ENCODE measurements around the gene NPAS3.

Gene NPAS3

DNA sequence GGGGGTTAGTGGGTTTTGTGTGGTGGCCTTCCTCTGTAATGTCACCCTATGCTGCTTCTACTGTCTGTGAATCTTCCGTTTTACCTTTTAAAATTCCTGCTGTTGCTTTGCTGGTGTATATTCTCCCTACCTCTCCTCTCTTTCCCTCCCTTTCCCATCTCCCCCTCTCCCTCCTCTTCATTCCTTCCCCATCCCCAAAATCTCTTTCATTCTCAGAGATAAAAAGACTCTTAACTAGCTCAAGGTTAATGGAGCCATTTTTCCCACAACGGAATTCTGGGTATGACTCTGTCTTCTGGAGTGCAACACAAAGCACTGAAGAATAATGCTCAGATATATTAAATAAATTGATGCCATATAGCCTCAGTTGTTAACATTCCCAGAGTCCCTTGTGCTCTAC is 864.1 kb downstream of the NPAS3 start:
- Histone ChIP-seq H3K27ac (no peak overlapping the region), H3K9ac (ENCODE audit: insufficient read length) (no peak overlapping the region), H3K36me3 (ENCODE audit: insufficient read depth, low read length) (no peaks in the 10 kb centered on the region), H3K4me3 (no peak overlapping the region), H3K9me3 (ENCODE audit: low read depth, low read length) (no peaks in the 10 kb centered on the region)
- TF ChIP-seq EZH2 (IDR thresholded peaks at IDR 0.05) (no peak), FOXP2 (optimal IDR thresholded peaks at IDR 0.05; ENCODE audit: control extremely low read depth, extremely low read length, insufficient read depth) (no peak), POLR2AphosphoS5 (IDR thresholded peaks at IDR 0.05; ENCODE audit: borderline replicate concordance, low read depth, low read length) (no peak)
- DNase-seq (ENCODE audit: low read depth, low spot score), result no peak

DNA sequence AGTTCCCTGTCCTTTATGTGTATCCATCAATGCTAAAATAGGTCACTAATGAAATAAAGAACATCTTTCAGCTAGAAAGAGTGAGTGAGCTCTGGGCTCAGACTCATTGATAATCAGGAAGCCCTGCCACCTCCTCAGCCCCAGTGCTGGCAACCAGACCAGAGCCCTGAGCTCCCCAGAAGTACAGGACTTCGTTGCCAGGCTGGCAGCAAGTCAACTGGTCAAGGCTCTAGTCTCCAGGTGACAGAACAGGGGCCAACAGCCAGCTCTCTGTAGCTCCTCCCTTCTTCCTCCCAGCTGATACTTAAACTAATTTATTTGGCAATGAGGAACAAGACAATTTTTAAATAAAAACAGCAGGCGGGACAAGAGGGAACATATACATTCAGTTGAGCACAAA is 866.9 kb downstream of the NPAS3 start:
- no peak overlapping the region for H3K4me3 ChIP-seq
- no peaks in the 10 kb centered on the region for H3K36me3 ChIP-seq (ENCODE audit: insufficient read depth, low read length)
- no peaks in the 10 kb centered on the region for H3K9me3 ChIP-seq (ENCODE audit: low read depth, low read length)
- no peak for DNase-seq (ENCODE audit: low read depth, low spot score)
- no peak overlapping the region for H3K9ac ChIP-seq (ENCODE audit: insufficient read length)
- TF ChIP-seq FOXP2 (optimal IDR thresholded peaks at IDR 0.05; ENCODE audit: control extremely low read depth, extremely low read length, insufficient read depth) (no peak), EZH2 (IDR thresholded peaks at IDR 0.05) (no peak)
- H3K27ac ChIP-seq, result no peak overlapping the region

DNA sequence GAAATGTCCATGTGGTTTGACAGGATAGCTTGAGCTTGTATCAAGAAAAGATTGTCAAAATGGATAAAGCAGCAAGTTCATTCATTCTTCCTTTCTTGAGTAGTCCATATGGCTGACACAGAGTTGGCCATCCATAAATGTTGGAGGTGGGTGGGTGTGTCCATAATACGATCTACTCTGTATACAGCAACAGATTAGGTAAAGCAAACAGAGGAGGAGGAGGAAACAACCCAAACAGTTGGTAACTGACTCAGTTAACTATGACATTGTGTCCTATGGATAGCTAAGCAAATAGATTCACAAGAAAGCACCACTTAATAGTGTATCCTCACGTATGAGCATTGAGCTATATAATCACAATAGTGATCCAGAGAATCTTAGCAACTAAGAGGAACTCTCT is 868.2 kb downstream of the NPAS3 start:
- no peaks in the 10 kb centered on the region for H3K36me3 ChIP-seq (ENCODE audit: insufficient read depth, low read length)
- H3K27ac ChIP-seq, result no peak overlapping the region
- no peak for TF ChIP-seq FOXP2 (optimal IDR thresholded peaks at IDR 0.05; ENCODE audit: control extremely low read depth, extremely low read length, insufficient read depth)
- TF ChIP-seq EZH2 (IDR thresholded peaks at IDR 0.05), result no peak
- no peak for TF ChIP-seq POLR2AphosphoS5 (IDR thresholded peaks at IDR 0.05; ENCODE audit: borderline replicate concordance, low read depth, low read length)
- no peak overlapping the region for H3K4me3 ChIP-seq
- no peak overlapping the region for H3K9ac ChIP-seq (ENCODE audit: insufficient read length)
- no peak for DNase-seq (ENCODE audit: low read depth, low spot score)
- no peaks in the 10 kb centered on the region for H3K9me3 ChIP-seq (ENCODE audit: low read depth, low read length)

DNA sequence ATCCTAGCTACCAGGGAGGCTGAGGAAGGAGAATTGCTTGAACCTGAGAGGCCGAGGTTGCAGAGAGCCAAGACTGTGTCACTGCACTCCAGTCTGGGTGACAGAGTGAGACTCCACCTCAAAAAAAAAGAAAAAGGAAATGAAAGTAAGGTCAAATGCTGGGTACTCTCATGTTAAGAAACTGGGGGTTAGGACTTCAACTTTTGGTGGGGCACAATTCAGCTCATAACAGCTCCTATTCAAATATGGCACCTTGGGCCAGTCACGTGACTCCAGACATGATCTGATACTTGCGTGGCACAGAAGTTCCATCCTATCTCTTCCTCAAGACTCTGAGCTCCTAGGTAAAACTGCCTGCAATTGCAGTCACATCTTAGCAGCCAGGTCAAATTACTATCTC is 869.5 kb downstream of the NPAS3 start:
- Histone ChIP-seq H3K9ac (ENCODE audit: insufficient read length) (no peak overlapping the region), H3K9me3 (ENCODE audit: low read depth, low read length) (no peaks in the 10 kb centered on the region), H3K36me3 (ENCODE audit: insufficient read depth, low read length) (no peaks in the 10 kb centered on the region), H3K4me3 (no peak overlapping the region), H3K27ac (no peak overlapping the region)
- DNase-seq (ENCODE audit: low read depth, low spot score), result no peak
- no peak for TF ChIP-seq FOXP2 (optimal IDR thresholded peaks at IDR 0.05; ENCODE audit: control extremely low read depth, extremely low read length, insufficient read depth)
- TF ChIP-seq POLR2AphosphoS5 (IDR thresholded peaks at IDR 0.05; ENCODE audit: borderline replicate concordance, low read depth, low read length), result no peak
- no peak for TF ChIP-seq EZH2 (IDR thresholded peaks at IDR 0.05)

DNA sequence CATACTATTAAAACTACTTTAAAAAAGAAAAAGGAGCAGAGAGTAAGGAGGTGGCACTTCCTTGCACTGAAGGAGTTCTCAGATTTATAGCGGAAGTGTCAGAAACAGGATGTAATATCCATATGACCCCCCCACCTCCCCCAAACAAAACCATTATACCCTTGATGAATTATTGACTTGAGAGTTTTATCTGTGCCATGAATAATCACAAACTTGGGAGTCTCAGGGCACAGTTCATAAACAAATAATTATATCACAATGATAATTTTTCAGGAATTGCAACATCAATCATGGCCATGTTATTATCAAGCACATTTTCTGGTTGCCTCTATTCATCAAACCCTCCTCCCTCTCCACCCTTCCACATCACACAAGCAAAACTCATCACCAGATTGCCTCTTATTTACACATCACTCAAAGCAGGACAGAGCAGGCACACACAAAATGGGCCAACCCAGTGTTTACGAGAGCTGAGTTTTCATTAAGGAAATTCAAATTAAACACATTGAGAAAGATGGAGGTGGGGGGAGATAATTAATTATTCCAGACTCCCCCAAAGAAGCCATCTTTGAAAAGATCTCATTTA is 870.8 kb downstream of the NPAS3 start:
- TF ChIP-seq EZH2 (IDR thresholded peaks at IDR 0.05), result no peak
- TF ChIP-seq POLR2AphosphoS5 (IDR thresholded peaks at IDR 0.05; ENCODE audit: borderline replicate concordance, low read depth, low read length), result no peak
- no peak for TF ChIP-seq FOXP2 (optimal IDR thresholded peaks at IDR 0.05; ENCODE audit: control extremely low read depth, extremely low read length, insufficient read depth)
- H3K9me3 ChIP-seq (ENCODE audit: low read depth, low read length), result no peaks in the 10 kb centered on the region

DNA sequence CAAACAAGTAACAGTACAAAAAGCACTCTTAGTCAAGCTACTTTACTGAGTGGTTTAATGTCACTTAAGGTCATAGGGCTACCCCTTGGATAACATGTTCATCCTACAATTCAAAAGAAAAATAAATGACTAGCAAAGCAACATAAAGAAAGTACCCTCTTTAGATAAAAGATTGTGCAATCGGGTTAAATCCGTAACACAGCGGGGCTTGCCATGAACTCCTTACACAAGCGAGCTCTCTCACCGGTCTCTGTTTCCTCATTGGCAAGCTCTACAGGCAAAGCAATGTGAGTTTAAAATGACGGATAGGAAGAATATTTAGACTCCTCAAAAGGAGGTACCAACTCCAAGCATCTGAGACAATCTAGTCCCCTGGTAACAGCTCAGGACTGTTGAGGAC is 871.6 kb downstream of the NPAS3 start:
- no peaks in the 10 kb centered on the region for H3K9me3 ChIP-seq (ENCODE audit: low read depth, low read length)
- H3K9ac ChIP-seq (ENCODE audit: insufficient read length), result no peak overlapping the region
- H3K27ac ChIP-seq, result no peak overlapping the region
- H3K36me3 ChIP-seq (ENCODE audit: insufficient read depth, low read length), result no peaks in the 10 kb centered on the region
- H3K4me3 ChIP-seq, result no peak overlapping the region
- TF ChIP-seq FOXP2 (optimal IDR thresholded peaks at IDR 0.05; ENCODE audit: control extremely low read depth, extremely low read length, insufficient read depth) (no peak), EZH2 (IDR thresholded peaks at IDR 0.05) (no peak), POLR2AphosphoS5 (IDR thresholded peaks at IDR 0.05; ENCODE audit: borderline replicate concordance, low read depth, low read length) (no peak)
- DNase-seq (ENCODE audit: low read depth, low spot score), result no peak

More for the DNA sequence above, 870.8 kb downstream of the NPAS3 start:
- Histone ChIP-seq H3K4me3 (no peak overlapping the region), H3K27ac (no peak overlapping the region), H3K9ac (ENCODE audit: insufficient read length) (no peak overlapping the region), H3K36me3 (ENCODE audit: insufficient read depth, low read length) (no peaks in the 10 kb centered on the region)
- DNase-seq (ENCODE audit: low read depth, low spot score), result no peak

DNA sequence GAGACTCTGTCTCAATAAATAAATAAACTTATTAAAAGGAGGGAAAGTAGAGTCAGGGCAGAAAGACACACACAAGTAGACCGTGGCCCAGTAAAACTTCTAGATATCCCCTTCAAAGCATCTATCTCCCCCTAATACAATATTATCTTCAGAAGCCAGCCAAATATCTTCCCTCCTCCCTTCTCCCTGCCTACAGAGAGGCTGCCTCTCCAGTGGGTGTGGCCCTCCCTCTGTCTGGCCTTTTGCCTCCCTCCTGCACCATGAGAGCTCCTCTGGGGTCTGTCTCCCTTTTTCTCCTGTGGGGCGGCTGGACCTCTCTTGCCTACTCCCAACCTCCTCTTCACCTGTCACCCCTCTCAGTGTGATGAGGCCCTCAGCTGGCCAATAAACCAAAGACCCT is 873.0 kb downstream of the NPAS3 start:
- no peaks in the 10 kb centered on the region for H3K36me3 ChIP-seq (ENCODE audit: insufficient read depth, low read length)
- H3K9me3 ChIP-seq (ENCODE audit: low read depth, low read length), result no peaks in the 10 kb centered on the region
- no peak overlapping the region for H3K27ac ChIP-seq
- no peak for TF ChIP-seq POLR2AphosphoS5 (IDR thresholded peaks at IDR 0.05; ENCODE audit: borderline replicate concordance, low read depth, low read length)
- no peak for TF ChIP-seq EZH2 (IDR thresholded peaks at IDR 0.05)
- TF ChIP-seq FOXP2 (optimal IDR thresholded peaks at IDR 0.05; ENCODE audit: control extremely low read depth, extremely low read length, insufficient read depth), result no peak
- no peak for DNase-seq (ENCODE audit: low read depth, low spot score)
- no peak overlapping the region for H3K4me3 ChIP-seq
- no peak overlapping the region for H3K9ac ChIP-seq (ENCODE audit: insufficient read length)

DNA sequence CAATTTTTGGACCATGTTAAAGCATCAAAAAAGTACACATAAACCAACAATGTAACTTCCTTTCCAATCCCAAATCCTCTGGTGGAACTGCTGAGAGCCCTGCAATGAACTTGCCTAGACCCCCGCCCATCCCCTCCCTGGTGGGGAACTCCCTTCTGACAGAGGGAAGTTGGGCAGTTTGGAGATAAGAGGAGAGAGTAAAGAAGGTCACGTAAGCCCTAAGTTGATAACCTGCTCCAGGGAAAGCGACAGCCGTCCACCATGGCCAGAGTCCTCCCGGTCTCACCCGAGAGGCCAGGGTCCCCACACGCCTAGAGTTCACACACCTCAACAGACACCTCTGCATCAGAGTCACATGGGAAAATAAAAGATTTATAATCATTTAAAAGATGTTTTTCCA is 873.5 kb downstream of the NPAS3 start:
- Histone ChIP-seq H3K27ac (no peak overlapping the region), H3K36me3 (ENCODE audit: insufficient read depth, low read length) (no peaks in the 10 kb centered on the region), H3K4me3 (no peak overlapping the region), H3K9me3 (ENCODE audit: low read depth, low read length) (no peaks in the 10 kb centered on the region), H3K9ac (ENCODE audit: insufficient read length) (no peak overlapping the region)
- no peak for TF ChIP-seq FOXP2 (optimal IDR thresholded peaks at IDR 0.05; ENCODE audit: control extremely low read depth, extremely low read length, insufficient read depth)
- TF ChIP-seq EZH2 (IDR thresholded peaks at IDR 0.05), result no peak
- TF ChIP-seq POLR2AphosphoS5 (IDR thresholded peaks at IDR 0.05; ENCODE audit: borderline replicate concordance, low read depth, low read length), result no peak
- DNase-seq (ENCODE audit: low read depth, low spot score), result no peak

DNA sequence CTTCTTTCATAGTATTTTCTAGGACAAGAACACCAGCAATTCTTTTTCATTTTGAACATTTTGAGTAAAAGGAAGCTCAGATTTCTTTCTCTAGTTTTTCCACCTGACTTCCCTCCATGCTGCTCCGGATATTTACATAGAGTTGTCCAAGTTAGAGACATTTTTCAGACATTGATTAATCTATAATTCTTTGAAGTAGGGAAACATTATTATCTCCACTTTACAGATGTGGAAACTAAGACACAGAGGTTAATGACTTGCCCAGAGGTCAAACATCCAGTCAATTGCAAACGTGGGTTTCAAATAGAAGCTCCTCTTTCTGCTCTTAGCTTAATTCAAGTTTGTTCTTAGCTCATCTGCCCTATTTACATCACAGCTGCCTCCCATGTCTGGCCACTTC is 873.9 kb downstream of the NPAS3 start:
- Histone ChIP-seq H3K27ac (no peak overlapping the region), H3K9ac (ENCODE audit: insufficient read length) (no peak overlapping the region), H3K36me3 (ENCODE audit: insufficient read depth, low read length) (no peaks in the 10 kb centered on the region), H3K4me3 (no peak overlapping the region), H3K9me3 (ENCODE audit: low read depth, low read length) (no peaks in the 10 kb centered on the region)
- no peak for TF ChIP-seq EZH2 (IDR thresholded peaks at IDR 0.05)
- TF ChIP-seq POLR2AphosphoS5 (IDR thresholded peaks at IDR 0.05; ENCODE audit: borderline replicate concordance, low read depth, low read length), result no peak
- TF ChIP-seq FOXP2 (optimal IDR thresholded peaks at IDR 0.05; ENCODE audit: control extremely low read depth, extremely low read length, insufficient read depth), result no peak
- DNase-seq (ENCODE audit: low read depth, low spot score), result no peak
